NCI-H2107 treated with DMSO at 0.1 percent for 48 hours (cell line): ENCODE data around the gene TOGARAM1.

Experiments
- DNase-seq: peaks from one replicate; lab custom pipeline; 2025; ENCODE audit not compliant: unreplicated experiment; lab: John Stamatoyannopoulos, UW

TOGARAM1 gene

GRCh38 chr14:45083976-45084722 lies 122.2 kb downstream of the TOGARAM1 start, which contains the start of gene PRPF39:
PRPF39 (plus strand) TSS chr14:45084116; CDS start chr14:45095240, 11,124 bp downstream.
- DNase-seq, result peak; percentile 90

- no peak for DNase-seq
These were observed 123.0 kb downstream of the TOGARAM1 start for GRCh38 chr14:45084946-45085346.

- DNase-seq, result no peak
These were observed 127.8 kb downstream of the TOGARAM1 start for GRCh38 chr14:45089813-45090212.

- no peak for DNase-seq
These were observed 129.7 kb downstream of the TOGARAM1 start for GRCh38 chr14:45091710-45092109.

GRCh38 chr14:45094275-45094674 lies 132.3 kb downstream of the TOGARAM1 start:
- DNase-seq, result no peak

GRCh38 chr14:45095143-45095542 lies 133.2 kb downstream of the TOGARAM1 start:
- no peak for DNase-seq

- DNase-seq, result no peak
These were observed 134.2 kb downstream of the TOGARAM1 start for GRCh38 chr14:45096218-45096617.

GRCh38 chr14:45103806-45104205 lies 141.8 kb downstream of the TOGARAM1 start:
- DNase-seq, result no peak

GRCh38 chr14:45104561-45104960 lies 142.6 kb downstream of the TOGARAM1 start:
- no peak for DNase-seq

- peak; percentile 28 for DNase-seq
These were observed 151.1 kb downstream of the TOGARAM1 start for GRCh38 chr14:45112896-45113781.

- DNase-seq, result no peak
These were observed 152.3 kb downstream of the TOGARAM1 start for GRCh38 chr14:45114327-45114726.

GRCh38 chr14:45118594-45118993 lies 156.6 kb downstream of the TOGARAM1 start:
- DNase-seq, result no peak

GRCh38 chr14:45120096-45120495 lies 158.1 kb downstream of the TOGARAM1 start:
- DNase-seq, result no peak

GRCh38 chr14:45123271-45123670 lies 161.3 kb downstream of the TOGARAM1 start:
- DNase-seq, result no peak
